ENCODE results near the gene CFAP61. TPM values are rescaled to one million over a fixed set of nuclear protein-coding genes. Genes with fewer than 3 reads are reported as not detected.

The CFAP61 gene
- total RNA-seq, 1 donor from 2014 or later: 73.4 TPM

GRCh38 chr20:20365480-20366161, 313.3 kb downstream of the CFAP61 start:
- intact Hi-C loops (cut with DNase I): no loop called here
- no peak for DNase-seq (ENCODE audit: low spot score)

GRCh38 chr20:20366551-20366875, 314.2 kb downstream of the CFAP61 start:
- DNase-seq (ENCODE audit: low spot score): no peak
- intact Hi-C loops (cut with DNase I): no loop called here

GRCh38 chr20:20366876-20367574, 314.7 kb downstream of the CFAP61 start:
- intact Hi-C loops (cut with DNase I): no loop called here
- DNase-seq (ENCODE audit: low spot score): no peak

GRCh38 chr20:20367575-20368417, 315.5 kb downstream of the CFAP61 start, which contains the start of gene INSM1:
Gene INSM1, plus strand, starts transcription at chr20:20368104. Its CDS starts 164 bp downstream, at chr20:20368268.
- intact Hi-C loops (cut with DNase I): no loop called here

GRCh38 chr20:20368418-20369249, 316.3 kb downstream of the CFAP61 start:
- intact Hi-C loops (cut with DNase I): no loop called here

More at GRCh38 chr20:20367575-20368417, 315.5 kb downstream of the CFAP61 start, which contains the start of gene INSM1:
- peak; percentile 49 for DNase-seq (ENCODE audit: low spot score)

GRCh38 chr20:20369250-20370093, 317.1 kb downstream of the CFAP61 start:
- peak; percentile 66 for DNase-seq (ENCODE audit: low spot score)
- intact Hi-C loops (cut with DNase I): no loop called here

More at GRCh38 chr20:20368418-20369249, 316.3 kb downstream of the CFAP61 start:
- DNase-seq (ENCODE audit: low spot score): peak; percentile 17

- no peak for DNase-seq (ENCODE audit: low spot score)
- intact Hi-C loops (cut with DNase I): no loop called here
Observed at GRCh38 chr20:20370094-20370575, 317.8 kb downstream of the CFAP61 start.

GRCh38 chr20:20371083-20371482, 318.8 kb downstream of the CFAP61 start:
- intact Hi-C loops (cut with DNase I): no loop called here
- DNase-seq (ENCODE audit: low spot score): peak; percentile 10

GRCh38 chr20:20371681-20372080, 319.3 kb downstream of the CFAP61 start:
- DNase-seq (ENCODE audit: low spot score): no peak
- intact Hi-C loops (cut with DNase I): no loop called here

- no peak for DNase-seq (ENCODE audit: low spot score)
- intact Hi-C loops (cut with DNase I): no loop called here
Observed at GRCh38 chr20:20373091-20373571, 320.8 kb downstream of the CFAP61 start.

GRCh38 chr20:20375862-20376261, 323.5 kb downstream of the CFAP61 start:
- no peak for DNase-seq (ENCODE audit: low spot score)
- intact Hi-C loops (cut with DNase I): no loop called here

- intact Hi-C loops (cut with DNase I): no loop called here
Observed at GRCh38 chr20:20386192-20386591, 333.9 kb downstream of the CFAP61 start.

GRCh38 chr20:20390393-20390792, 338.1 kb downstream of the CFAP61 start:
- no peak for DNase-seq (ENCODE audit: low spot score)
- intact Hi-C loops (cut with DNase I): no loop called here

More at GRCh38 chr20:20386192-20386591, 333.9 kb downstream of the CFAP61 start:
- DNase-seq (ENCODE audit: low spot score): no peak

- intact Hi-C loops (cut with DNase I): no loop called here
- no peak for DNase-seq (ENCODE audit: low spot score)
Observed at GRCh38 chr20:20391115-20391514, 338.8 kb downstream of the CFAP61 start.

- no peak for DNase-seq (ENCODE audit: low spot score)
- intact Hi-C loops (cut with DNase I): no loop called here
Observed at GRCh38 chr20:20391766-20392165, 339.4 kb downstream of the CFAP61 start.

GRCh38 chr20:20393207-20394120, 341.1 kb downstream of the CFAP61 start:
- intact Hi-C loops (cut with DNase I): no loop called here
- no peak for DNase-seq (ENCODE audit: low spot score)

GRCh38 chr20:20395087-20395486, 342.8 kb downstream of the CFAP61 start:
- intact Hi-C loops (cut with DNase I): no loop called here
- DNase-seq (ENCODE audit: low spot score): no peak
